HG03439 (cell line): ENCODE results near the gene REXO4.
"Not testable (repeated sequence)": the region's sequence is repeated elsewhere in the genome, so short reads cannot be mapped to it uniquely, and the experiment has no call there.

Experiments used
- ATAC-seq: cut with Tn5 transposase; IDR thresholded peaks from one replicate; pipeline ENCODE4 v1.9.1; 2021; ENCODE audit warnings: mild to moderate bottlenecking, moderate library complexity; ENCODE audit not compliant: unreplicated experiment

Gene REXO4

DNA sequence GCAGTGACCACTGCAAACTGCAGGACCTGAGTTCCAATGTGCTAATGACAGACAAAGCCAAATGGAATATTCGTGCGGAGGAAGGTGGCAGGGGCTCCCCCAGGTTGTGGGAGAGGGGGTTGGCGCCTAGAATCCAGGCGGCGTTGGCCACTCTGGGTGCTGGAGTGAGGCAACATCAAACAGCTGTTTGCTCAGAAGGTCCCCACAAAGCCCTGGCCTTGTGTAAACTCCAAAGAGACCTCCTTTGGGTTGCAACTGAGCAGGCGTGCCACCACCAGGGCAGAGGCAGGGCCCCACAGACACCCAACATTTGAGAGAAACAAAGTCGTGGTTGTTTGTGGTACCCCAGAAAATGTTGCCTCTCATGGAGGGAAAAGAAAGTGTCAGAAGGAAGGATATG is 27.1 kb downstream of the REXO4 start:
- ATAC-seq, result no peak

DNA sequence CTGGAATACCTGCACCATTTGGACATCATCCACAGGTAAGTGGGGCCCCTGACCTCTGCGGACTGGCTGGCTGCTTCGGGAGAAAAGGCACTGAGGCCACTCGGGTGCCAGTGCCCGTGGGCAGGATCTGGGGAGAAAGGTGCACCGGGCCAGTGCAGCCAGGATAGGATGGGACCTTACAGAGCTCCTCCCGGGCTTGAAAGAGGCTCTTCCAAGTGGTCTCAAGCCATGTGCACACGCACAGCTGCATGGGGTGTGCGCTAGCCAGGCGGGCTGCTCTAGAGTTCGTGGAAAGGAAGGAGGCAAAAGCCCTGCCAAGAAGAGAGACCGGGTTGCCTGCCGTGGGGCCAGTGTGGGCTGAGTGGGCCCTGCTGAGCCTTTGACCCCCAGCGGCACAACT is 28.2 kb downstream of the REXO4 start:
- ATAC-seq, result no peak

DNA sequence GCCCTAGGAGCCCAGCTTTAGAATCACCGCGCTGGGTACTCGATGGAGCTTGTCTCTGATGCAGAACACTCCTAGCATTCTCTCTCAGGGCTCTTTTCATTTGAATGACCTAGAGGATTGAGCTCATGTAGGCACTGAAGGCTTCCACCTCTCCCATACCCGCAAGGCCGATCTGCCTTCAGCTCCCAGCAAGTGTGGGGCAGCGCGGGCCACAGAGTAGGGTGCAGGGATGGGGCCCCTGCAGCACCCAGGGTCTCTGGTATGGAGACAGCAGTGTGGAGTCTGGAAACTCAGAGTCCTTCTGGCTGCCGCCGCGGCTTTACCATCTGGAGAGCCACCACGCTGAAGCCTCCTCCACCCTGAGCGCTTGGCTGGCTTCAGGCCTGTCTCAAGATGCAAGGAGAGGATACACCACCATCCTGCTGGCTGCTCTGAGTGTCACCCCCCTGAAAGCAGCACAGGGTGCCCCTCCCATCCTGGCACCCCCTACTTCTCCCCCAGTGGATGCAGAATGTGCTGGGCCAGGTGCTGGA is 28.7 kb downstream of the REXO4 start:
- ATAC-seq, result no peak

DNA sequence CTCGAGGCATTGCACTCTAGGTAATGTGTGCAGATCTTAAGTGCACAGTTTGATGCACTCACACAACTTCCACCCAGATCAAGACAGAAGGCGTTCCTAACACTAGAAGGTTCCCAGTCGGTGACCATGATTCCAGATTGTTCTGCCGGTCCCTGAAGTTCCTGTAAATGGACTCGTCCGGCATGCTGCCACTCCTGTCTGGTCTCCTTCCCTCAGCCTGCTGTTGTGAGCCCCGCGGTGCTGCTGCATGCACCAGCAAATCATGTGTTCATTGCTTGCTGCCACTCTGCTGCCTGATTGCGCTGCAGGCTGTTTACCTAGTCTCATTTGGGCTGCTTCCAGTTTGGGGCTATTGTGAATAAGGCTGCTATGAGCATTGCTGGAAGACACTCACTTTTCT is 30.1 kb downstream of the REXO4 start:
- no peak for ATAC-seq

DNA sequence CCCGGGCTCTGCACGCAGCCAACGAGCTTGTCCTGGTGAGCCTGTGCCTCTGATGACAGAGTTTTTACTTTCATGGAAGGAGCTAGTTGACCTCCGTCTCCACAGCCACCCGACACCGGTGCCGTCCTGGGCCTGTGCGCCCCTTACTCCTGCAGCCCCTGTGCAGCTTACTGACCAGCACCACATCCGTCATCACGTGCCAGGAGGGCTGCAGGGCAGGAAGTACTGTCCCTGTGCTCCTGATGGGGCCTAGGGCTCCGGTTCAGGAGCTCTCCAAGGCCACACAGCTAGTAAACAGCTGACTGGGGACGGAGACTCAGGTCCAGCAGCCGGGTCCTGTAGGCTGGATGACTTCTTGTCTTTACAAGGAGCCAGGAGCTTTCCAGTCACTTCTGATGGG is 31.5 kb downstream of the REXO4 start:
- no peak for ATAC-seq

DNA sequence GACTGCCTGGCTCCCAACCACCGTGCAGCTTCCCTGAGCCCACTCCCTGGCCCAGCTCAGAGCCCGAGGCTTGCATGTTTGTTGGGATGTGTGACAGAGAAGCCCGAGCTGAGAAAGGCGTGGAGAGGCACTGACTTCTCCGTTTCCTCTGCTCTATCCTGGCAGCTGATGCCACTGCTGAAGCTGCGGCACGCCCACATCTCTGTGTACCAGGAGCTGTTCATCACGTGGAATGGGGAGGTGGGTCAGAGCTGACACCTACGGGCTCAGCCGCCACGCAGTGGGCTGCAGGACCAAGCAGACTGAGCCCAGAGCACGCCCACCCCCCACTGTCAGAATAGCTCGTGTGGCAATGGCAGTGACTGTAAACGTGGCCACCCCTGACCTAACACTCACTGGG is 32.4 kb downstream of the REXO4 start:
- ATAC-seq, result no peak

DNA sequence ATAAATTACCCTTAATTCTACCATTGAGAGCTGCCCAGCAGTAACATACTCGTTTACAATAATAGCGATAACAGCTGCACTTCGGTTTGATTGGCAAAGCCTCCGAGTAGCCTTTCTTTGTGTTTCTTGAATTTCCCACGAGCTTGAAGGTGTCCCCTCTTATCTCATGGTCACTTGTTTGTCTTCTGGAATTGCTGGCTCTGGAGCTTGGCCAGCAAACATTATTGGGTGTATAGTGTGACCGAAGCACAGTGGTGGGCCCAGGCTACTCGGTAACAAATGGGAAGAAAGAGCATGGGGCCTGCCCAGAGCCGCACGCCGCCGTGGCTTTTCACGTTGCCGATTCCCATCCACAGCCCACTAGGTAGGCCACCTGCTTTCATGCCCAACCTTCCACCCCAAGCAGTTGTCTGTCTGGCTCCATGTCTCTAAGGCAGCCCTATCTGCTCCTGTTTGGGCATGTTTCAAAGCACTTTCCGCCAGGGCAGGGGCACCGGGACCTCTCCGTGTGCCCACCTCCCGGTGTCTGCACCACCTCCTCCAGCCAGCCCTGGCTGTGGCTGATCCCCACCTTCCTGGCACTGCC is 33.0 kb downstream of the REXO4 start:
- no peak for ATAC-seq

DNA sequence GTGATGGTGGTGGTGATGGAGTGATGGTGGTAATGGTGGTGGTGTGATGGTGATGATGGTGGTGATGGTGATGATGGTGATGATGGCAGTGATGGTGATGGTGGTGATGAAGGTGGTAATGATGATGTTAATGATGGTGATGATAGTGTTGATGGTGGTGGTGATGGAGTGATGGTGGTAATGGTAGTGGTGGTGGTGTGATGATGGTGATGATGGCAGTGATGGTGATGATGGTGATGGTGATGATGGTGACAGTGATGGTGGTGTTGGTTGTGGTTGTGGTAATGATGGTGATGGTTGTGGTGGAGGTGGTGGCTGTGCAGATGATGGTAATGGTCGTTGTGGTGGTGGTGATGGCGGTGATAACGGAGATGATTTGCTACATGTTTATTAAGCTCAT is 34.4 kb downstream of the REXO4 start:
- no peak for ATAC-seq

DNA sequence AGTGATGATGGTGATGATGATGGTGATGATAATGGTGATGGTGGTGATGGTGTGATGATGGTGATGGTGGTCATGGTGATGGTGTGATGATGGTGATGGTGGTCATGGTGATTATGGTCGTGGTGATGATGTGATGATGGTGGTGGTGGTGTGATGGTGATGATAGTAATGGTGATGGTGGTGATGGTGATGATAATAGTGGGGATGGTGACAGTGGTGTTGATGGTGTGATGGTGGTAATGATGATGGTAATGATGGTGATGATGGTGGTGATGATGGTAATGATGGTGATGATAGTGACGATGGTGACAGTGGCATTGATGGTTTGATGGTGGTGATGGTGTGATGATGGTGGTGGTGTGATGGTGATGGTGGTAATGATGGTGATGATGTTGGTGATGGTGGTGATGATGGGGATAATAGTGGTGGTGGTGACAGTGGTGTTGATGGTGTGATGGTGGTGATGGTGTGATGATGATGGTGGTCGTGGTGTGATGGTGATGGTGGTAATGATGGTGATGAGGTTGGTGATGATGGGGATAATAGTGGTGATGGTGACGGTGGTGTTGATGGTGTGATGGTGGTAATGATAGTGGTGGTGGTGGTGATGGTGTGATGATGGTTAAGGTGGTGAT is 35.2 kb downstream of the REXO4 start:
- ATAC-seq, result no peak

DNA sequence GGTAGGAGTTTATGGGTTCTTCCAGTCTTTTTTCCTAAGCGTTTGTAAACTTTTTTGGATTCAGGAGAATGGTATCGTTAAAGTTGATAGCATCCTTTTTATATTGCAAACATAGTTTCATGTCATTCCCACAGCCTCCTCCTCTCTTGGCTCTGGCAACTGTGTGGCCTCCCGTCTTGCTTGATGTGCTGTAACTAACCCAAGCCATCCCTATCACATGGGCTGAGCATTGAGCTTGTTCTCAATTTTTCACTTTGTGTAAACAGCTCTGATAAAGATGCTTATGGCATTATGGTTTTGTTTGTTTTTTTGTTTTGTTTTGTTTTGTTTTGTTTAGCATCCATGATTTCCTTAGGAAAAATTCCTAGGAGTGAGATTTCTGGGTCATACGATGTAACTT is 37.1 kb downstream of the REXO4 start:
- no peak for ATAC-seq

DNA sequence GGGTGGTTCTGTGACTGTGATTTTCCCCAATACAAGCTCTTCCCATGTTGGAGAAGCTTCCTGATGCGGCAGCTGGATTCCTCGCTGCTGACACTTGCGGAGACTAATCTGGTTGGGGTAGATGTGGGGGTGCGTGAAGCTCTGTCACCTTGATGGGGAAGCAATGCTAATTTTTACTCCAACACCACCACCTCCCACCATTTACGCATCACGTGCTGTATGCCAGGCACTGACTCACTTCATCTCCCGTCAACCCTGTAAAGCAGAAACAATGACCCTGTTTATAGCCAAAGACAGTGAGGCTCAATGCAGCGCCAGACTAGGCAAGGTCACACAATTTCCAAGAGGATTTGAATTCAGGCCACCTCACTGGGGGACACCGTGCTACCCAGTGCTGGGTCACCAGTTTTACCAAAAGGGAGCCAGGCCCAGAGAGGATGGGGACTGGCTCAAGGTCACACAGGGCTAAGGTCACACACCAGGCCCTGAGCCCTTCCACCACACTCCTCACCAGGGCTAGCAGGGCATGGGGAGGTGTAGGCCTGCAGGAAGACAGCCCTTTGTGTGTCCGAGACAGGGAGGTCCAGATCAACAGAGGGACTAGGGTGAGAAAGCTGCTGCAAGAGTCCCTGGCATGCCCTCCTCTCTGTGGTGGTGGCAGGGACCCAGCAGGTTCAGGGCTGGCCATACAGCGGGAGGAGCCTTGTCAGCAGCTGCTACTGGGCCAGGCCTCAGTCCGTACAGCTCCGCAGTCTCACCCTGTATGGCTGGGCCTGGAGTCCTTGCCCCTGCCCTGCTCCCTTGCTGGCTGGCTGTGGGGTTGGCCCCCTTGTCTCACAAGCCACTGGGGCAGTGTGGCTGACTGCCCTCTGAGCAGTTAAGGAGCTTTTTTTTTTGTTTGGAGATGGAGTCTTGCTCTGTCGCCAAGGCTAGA is 38.4 kb downstream of the REXO4 start:
- no peak for ATAC-seq

DNA sequence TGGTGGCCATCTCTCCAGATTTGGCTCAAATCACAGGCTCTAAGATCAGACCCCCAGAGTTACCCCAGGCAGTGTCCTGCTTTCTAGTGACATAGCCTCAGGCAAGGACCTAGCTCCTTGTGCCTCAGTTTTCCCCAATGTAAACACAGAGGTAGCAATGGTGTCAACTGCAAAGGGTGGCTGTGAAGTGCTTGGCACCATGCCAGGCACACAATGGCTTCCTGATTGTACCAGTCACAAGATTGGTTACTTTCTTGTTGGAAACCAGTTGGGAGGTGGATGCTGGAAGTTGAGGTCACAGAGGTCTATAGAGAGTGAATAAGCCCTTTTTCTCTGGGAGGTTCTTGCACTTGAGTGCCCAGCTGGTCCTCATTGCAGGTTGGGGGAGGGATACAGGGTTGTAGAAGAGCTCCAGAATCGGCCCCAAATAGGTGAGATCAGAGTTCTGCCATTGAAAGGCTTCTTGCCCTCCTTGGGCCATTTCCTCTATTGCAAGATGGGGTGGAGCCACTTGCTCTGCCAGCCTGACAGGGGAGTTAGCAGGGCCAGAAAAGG is 39.3 kb downstream of the REXO4 start:
- ATAC-seq, result no peak

DNA sequence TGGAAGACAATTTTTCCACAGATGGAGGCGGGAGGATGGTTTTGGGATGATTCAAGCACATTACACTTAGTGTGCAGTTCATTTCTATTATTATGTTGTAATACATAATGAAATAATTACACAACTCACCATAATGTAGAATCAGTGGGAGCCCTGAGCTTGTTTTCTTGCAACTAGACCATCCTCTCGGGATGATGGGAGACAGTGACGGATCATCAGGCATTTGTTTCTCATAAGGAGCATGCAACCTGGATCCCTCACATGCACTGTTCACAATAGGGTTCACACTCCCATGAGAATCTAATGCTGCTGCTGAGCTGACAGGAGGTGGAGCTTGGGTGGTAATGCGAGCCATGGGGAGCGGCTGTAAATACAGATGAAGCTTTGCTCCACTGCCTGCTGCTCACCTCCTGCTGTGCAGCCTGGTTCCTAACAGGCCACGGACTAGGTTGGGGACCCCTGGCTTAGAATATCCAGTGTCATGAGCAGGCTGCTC is 40.0 kb downstream of the REXO4 start:
- ATAC-seq, result no peak

DNA sequence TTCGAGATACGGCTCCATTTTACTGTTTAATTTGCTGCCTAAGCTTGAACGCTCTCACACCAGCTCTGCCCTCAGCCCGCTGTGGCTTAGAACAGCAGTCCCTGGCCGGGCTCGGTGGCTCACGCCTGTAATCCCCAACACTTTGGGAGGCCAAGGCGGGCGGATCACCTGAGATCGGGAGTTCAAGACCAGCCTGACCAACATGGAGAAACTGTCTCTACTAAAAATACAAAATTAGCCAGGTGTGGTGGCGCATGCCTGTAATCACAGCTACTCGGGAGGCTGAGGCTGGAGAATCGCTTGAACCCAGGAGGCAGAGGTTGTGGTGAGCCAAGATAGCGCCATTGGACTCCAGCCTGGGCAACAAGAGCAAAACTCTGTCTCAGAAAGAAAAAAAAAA is 40.5 kb downstream of the REXO4 start:
- not testable (repeated sequence) for ATAC-seq

DNA sequence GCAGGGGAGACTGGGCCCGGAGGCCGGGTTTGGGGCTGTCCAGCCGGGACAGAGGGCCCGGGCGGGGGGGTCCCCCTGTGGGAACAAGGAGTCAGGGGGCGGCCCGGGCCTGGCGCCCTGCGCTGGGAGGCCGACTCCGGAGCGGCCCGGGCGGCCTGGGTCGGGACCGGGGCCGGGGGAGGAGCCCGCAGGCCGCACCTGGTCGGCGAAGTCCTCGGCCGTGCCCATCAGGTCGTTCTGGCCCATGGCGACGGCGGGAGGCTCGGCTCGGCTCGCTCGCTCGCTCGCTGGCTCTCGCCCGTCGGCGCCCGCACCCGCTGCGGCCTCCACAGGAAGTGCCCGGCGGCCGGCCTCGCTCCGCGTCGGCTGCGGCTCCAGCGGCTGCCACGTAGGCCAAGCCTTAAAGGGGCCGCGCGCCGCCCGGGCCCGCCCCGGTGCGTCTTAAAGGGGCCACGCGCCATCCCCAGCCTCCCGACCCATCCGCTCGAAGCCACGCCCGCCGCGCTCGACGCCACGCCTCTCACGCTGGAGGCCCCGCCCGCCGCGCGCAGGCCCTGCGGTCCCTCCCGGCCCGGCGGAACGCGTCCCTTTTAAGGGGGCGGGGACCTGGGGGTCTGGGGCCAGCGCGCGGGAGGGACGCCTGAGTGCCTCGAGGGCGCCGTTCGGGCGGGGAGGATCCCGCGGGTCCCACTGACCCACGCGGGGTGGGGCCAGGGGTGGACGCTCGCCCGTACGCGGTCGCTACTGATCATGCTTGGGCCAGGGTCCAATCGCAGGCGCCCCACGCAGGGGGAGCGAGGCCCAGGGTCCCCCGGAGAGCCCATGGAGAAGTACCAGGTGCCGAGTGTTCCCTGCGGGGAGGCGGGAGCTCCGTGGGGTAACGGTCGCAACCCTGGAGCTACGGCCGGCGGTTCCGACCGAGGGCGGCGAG is 41.8 kb downstream of the REXO4 start, which contains the start of the genes STKLD1 and SURF4:
STKLD1 (plus strand) TSS at position 643 of the 931 bp plus-strand sequence; CDS start at position 751, 108 bp downstream.
SURF4 (minus strand) TSS at position 337 of the 931 bp plus-strand sequence; CDS start at position 246, 91 bp downstream.
- peak; percentile 91 for ATAC-seq

DNA sequence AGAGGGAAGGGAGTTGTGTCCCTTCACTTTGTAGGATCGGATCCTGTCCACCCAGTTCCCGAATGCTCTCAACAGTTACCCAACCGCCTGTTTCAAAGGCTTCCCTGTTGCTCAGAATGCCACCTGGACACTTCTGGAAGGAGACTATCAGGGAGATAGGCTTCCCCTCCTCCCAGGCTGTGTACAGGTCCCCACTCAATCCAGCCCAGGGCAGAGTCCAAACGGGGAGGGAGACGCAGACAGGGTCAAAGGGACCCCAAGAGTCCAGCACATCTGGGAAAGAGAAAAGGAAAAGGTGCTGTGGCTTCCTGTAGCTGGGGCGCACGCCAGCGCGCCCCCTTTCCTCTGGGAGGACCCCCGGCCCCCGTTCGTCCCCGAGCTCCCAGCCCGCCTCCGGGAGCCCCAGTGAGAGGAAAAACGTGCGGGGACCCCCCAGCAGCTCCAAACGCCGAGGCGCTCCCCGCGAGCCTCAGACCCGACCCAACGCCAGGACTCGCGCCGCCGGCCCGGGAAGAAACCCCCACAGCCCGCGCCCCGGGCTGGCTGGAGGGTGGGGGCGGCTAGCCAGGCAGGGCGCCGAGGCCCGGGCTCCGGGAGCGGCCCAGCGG is 42.6 kb downstream of the REXO4 start:
- peak; percentile 9 for ATAC-seq

DNA sequence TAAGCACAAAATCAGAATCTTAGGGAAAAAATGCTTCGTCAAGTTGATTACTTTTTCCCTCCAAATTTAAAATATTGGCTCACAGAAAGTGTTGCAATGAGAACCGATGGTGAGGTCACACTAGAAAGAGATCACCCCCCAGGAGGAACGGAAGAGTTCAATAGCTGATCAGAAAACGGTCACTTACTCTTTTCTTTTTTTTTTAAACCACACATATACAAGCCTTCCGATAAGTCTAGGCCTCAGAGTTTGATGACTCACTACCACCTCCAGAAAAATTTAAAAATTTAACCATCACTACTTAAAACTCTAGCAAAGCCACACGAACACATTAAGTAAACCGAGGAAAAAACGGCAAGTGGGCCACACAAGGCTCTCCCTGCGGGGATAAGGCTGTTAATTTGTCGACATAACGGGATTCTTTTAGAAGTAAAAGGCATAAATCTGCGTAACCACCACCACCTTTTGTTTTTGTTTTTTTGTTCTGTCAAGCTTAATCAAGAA is 43.1 kb downstream of the REXO4 start:
- ATAC-seq, result no peak

DNA sequence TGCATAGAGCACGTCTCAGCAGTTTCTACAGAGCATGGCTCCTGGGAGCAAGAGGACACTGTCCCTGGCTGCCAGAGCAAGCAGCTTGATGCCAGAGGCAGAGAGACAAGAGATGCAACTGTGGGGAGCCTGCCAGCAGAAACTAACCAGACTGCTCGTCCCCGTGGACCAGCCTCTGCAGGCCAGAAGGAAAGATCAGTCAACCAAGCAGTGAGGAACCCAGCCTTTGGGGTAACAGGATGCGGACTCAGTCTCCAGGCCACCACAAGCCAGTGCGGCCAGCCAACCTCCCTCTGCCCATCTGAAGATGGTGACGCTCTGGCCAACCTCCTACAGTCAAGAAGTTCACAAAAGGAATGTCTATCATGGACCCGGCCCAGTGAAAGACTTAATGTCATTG is 45.7 kb downstream of the REXO4 start:
- no peak for ATAC-seq

DNA sequence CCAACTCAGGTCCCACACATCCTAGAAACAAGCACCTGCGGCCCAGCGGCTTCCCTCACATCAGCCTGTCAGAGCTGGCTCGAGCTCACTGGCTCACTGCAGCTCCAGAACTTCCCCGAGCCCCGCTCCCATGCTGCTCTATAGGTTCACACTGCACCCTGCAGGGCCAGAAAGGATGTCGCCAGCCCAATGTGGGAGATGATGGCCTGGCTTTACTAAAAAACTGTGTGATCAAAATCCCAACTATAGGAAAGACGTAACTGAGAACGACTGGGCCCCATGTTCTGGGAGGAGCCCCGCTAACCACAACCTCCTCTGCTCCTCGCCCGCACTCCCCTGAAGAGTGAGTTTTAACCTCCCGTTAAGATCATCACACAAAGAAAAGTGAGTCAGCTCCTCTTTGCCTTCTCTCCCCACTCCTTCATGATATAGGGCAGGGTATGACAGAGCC is 46.5 kb downstream of the REXO4 start:
- no peak for ATAC-seq
